ENCODE data around the gene DSTYK. TPM values are rescaled to one million over a fixed set of nuclear protein-coding genes. Genes with fewer than 3 reads are reported as not detected.

DSTYK gene
- total and polyA plus RNA-seq, 9 donors = 8.8 to 20.0 (median 18.0) TPM

- 25 to 30% (median 26%) methylated on average over 9 of the region's 9 CpGs for WGBS, 3 donors
- TF ChIP-seq EP300 (IDR thresholded peaks at IDR 0.05) (no peak), POLR2A (IDR thresholded peaks at IDR 0.05) (no peak)
- TF ChIP-seq, protein P1, sequence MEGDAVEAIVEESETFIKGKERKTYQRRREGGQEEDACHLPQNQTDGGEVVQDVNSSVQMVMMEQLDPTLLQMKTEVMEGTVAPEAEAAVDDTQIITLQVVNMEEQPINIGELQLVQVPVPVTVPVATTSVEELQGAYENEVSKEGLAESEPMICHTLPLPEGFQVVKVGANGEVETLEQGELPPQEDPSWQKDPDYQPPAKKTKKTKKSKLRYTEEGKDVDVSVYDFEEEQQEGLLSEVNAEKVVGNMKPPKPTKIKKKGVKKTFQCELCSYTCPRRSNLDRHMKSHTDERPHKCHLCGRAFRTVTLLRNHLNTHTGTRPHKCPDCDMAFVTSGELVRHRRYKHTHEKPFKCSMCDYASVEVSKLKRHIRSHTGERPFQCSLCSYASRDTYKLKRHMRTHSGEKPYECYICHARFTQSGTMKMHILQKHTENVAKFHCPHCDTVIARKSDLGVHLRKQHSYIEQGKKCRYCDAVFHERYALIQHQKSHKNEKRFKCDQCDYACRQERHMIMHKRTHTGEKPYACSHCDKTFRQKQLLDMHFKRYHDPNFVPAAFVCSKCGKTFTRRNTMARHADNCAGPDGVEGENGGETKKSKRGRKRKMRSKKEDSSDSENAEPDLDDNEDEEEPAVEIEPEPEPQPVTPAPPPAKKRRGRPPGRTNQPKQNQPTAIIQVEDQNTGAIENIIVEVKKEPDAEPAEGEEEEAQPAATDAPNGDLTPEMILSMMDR (IDR thresholded peaks at IDR 0.05) = no peak
- H3K36me3 ChIP-seq = no peaks in the 10 kb centered on the region
Measured at GRCh38 chr1:205247130-205247921, 35.8 kb upstream of the DSTYK start.

GRCh38 chr1:205246351-205247119 is 35.0 kb upstream of the DSTYK start:
- Histone ChIP-seq H3K9me3 (no peaks in the 10 kb centered on the region), H3K27me3 (no peaks in the 10 kb centered on the region), H3K4me3 (no peak overlapping the region), H3K4me1 (ENCODE audit: insufficient read depth) (peaks cover 48% of the 10 kb centered on the region), H3K36me3 (no peaks in the 10 kb centered on the region), H3K27ac (peak overlapping the region; percentile 30 to 68)
- peak in 2 of 5 donors; percentile 6 to 21 for DNase-seq
- intact Hi-C loops (cut with DNase I) = no loop called here
- TF ChIP-seq EP300 (IDR thresholded peaks at IDR 0.05) (no peak), POLR2A (IDR thresholded peaks at IDR 0.05) (no peak)
- TF ChIP-seq, protein P1 (IDR thresholded peaks at IDR 0.05) = no peak
- 59 to 71% (median 68%) methylated on average over 10 of the region's 10 CpGs for WGBS, 3 donors

More at GRCh38 chr1:205247130-205247921, 35.8 kb upstream of the DSTYK start:
- peak; percentile 65 to 79 (median 69) for DNase-seq
- Histone ChIP-seq H3K4me1 (ENCODE audit: insufficient read depth) (peaks cover 50% of the 10 kb centered on the region), H3K9me3 (no peaks in the 10 kb centered on the region), H3K27ac (peak overlapping the region; percentile 0 to 68), H3K27me3 (no peaks in the 10 kb centered on the region), H3K4me3 (no peak overlapping the region)
- intact Hi-C loops (cut with DNase I) = no loop called here

DNA sequence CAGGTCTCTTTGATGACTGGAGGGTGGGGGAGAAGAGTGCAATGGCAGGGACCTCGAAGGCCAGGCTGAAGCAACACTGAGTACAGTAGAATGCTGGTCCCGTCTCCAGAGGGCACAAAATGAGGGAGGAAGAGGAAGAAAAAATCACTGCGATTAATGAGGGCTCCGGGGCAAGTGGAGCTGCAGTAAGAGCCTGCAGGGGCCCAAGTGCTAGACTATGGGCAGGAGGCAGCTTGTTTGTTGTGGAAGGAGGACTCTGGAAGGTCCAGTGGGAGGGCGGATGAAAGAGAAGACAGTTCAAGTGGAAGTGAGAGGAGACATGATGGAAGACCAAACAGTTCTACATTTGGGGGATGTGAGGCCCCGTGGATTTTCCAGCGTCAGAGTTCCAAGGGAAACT is 33.6 kb upstream of the DSTYK start:
- Histone ChIP-seq H3K4me1 (ENCODE audit: insufficient read depth) (peaks cover 41% of the 10 kb centered on the region), H3K27me3 (no peaks in the 10 kb centered on the region), H3K36me3 (no peaks in the 10 kb centered on the region), H3K4me3 (no peak overlapping the region), H3K27ac (no peak overlapping the region), H3K9me3 (no peaks in the 10 kb centered on the region)
- 91 to 95% (median 94%) methylated on average over 7 of the region's 7 CpGs for WGBS, 3 donors
- intact Hi-C loops (cut with DNase I) = no loop called here
- no peak for TF ChIP-seq POLR2A (IDR thresholded peaks at IDR 0.05)
- TF ChIP-seq, protein P1 (IDR thresholded peaks at IDR 0.05) = no peak
- no peak for TF ChIP-seq EP300 (IDR thresholded peaks at IDR 0.05)
- DNase-seq = peak in 2 of 5 donors; percentile 12 to 24

GRCh38 chr1:205244384-205244783 is 32.9 kb upstream of the DSTYK start:
- intact Hi-C loops (cut with DNase I) = no loop called here
- Histone ChIP-seq H3K9me3 (no peaks in the 10 kb centered on the region), H3K4me1 (ENCODE audit: insufficient read depth) (peaks cover 35% of the 10 kb centered on the region), H3K36me3 (no peaks in the 10 kb centered on the region), H3K27ac (no peak overlapping the region), H3K4me3 (no peak overlapping the region), H3K27me3 (no peaks in the 10 kb centered on the region)
- DNase-seq = peak in 2 of 5 donors; percentile 4 to 9
- 86 to 90% (median 89%) methylated on average over 4 of the region's 4 CpGs for WGBS, 3 donors
- TF ChIP-seq, protein P1 (IDR thresholded peaks at IDR 0.05) = no peak
- TF ChIP-seq EP300 (IDR thresholded peaks at IDR 0.05) (no peak), POLR2A (IDR thresholded peaks at IDR 0.05) (no peak)
